ENCODE measurements around the gene LRRC49. TPM values are rescaled to one million over a fixed set of nuclear protein-coding genes. Genes with fewer than 3 reads are reported as not detected.

LRRC49 gene
- total and polyA plus RNA-seq, 2 of the 4 experiments (the other 2 are of a cell fraction): 8.6 to 16.8 TPM

GRCh38 chr15:71069693-71070092 is 177.1 kb downstream of the LRRC49 start:
- Histone ChIP-seq H3K18ac (ENCODE audit: low read depth, low read length) (peak overlapping the region; percentile 90), H3K79me1 (ENCODE audit: low read depth in 1 of 2, low read length in 2 of 2) (no peaks in the 10 kb centered on the region), H3K4ac (ENCODE audit: low read depth, low read length) (peak overlapping the region; percentile 6; the same call in 1 of the 2 replicates), H4K20me1 (ENCODE audit: insufficient read depth, low read length) (no peaks in the 10 kb centered on the region), H3K9me3 (ENCODE audit: control insufficient read depth, insufficient read depth, low read length) (no peaks in the 10 kb centered on the region), H2AK5ac (ENCODE audit: low read depth, low read length) (no peak overlapping the region), H3K4me1 (ENCODE audit: control insufficient read depth, insufficient read depth, low read length) (peaks cover 6% of the 10 kb centered on the region; the same call in 1 of the 2 replicates), H2BK20ac (ENCODE audit: low read depth, low read length) (peak overlapping the region; percentile 84), H3K9me1 (ENCODE audit: insufficient read depth, low read length) (peaks cover 3% of the 10 kb centered on the region), H3K27me3 (ENCODE audit: control insufficient read depth, insufficient read depth, low read length) (no peaks in the 10 kb centered on the region), H3K4me3 (ENCODE audit: insufficient read depth, low read depth, low read length) (no peak overlapping the region), H3K4me2 (ENCODE audit: low read depth, low read length) (no peak overlapping the region), H2AK9ac (replicated peaks; ENCODE audit: low read depth, low read length, poor library complexity) (peak overlapping the region; percentile 63), H2AFZ (replicated peaks; ENCODE audit: low read length, poor library complexity) (no peak overlapping the region), H2BK15ac (ENCODE audit: low read depth, low read length) (peak overlapping the region; percentile 61; the same call in 2 of the 3 replicates), H3K9ac (ENCODE audit: low read depth, low read length) (no peak overlapping the region), H4K5ac (ENCODE audit: low read depth, low read length) (peak overlapping the region; percentile 93; the same call in 1 of the 2 replicates), H3K14ac (replicated peaks; ENCODE audit: low read depth, low read length) (no peak overlapping the region), H4K91ac (ENCODE audit: insufficient read depth, low read depth, low read length) (no peak overlapping the region), H2BK120ac (ENCODE audit: low read depth, low read length) (peak overlapping the region; percentile 49; the same call in 1 of the 2 replicates), H3K56ac (ENCODE audit: extremely low read depth, insufficient read depth, low read length) (no peak overlapping the region), H3K27ac (ENCODE audit: insufficient read depth, low read length) (no peak overlapping the region), H3K36me3 (ENCODE audit: control insufficient read depth, insufficient read depth, low read length) (no peaks in the 10 kb centered on the region), H3K23ac (ENCODE audit: low read depth, low read length) (no peak overlapping the region), H4K8ac (ENCODE audit: low read depth in 2 of 2, low read length in 2 of 2) (peak overlapping the region in 1 of 2 experiments; percentile 81; a peak in 2 of 4 replicates), H2BK5ac (ENCODE audit: low read depth, low read length, poor library complexity, severe bottlenecking) (peak overlapping the region; percentile 18)
- intact Hi-C loops (cut with micrococcal nuclease): no loop called here
- in situ Hi-C loops (cut with MboI; ENCODE audit: low sequenced_read_pairs): no loop called here
- WGBS, 2 experiments (ENCODE audit: extremely low coverage in 2 of 2, insufficient read length in 1 of 2): 100% methylated on average over 1 of the region's 2 CpGs; no CpG with 5 or more reads in 1 of the 2 experiments
- DNase-seq (no peak), ATAC-seq (ENCODE audit: low read depth) (no peak)
- no TSS peak for BruUV-seq (replicated peaks)
- POLR2A ChIA-PET (ENCODE audit: unreplicated experiment): no interaction called here
- CTCF ChIA-PET: no interaction called here
- TF ChIP-seq MXI1 (IDR thresholded peaks at IDR 0.05; ENCODE audit: borderline replicate concordance, low read depth, low read length): no peak
- no peak for TF ChIP-seq RCOR1 (IDR thresholded peaks at IDR 0.05; ENCODE audit: insufficient replicate concordance, low read length)
- no peak for TF ChIP-seq RFX5 (IDR thresholded peaks at IDR 0.05; ENCODE audit: low read depth, low read length)
- no peak for TF ChIP-seq NFE2L2 (IDR thresholded peaks at IDR 0.05; ENCODE audit: low read depth, low read length)
- no peak for TF ChIP-seq CHD1 (IDR thresholded peaks at IDR 0.05; ENCODE audit: low read depth, low read length)
- TF ChIP-seq MAZ (IDR thresholded peaks at IDR 0.05; ENCODE audit: borderline replicate concordance, low read depth, low read length): no peak
- TF ChIP-seq BHLHE40 (IDR thresholded peaks at IDR 0.05; ENCODE audit: low read depth, low read length): no peak
- TF ChIP-seq, protein P1, sequence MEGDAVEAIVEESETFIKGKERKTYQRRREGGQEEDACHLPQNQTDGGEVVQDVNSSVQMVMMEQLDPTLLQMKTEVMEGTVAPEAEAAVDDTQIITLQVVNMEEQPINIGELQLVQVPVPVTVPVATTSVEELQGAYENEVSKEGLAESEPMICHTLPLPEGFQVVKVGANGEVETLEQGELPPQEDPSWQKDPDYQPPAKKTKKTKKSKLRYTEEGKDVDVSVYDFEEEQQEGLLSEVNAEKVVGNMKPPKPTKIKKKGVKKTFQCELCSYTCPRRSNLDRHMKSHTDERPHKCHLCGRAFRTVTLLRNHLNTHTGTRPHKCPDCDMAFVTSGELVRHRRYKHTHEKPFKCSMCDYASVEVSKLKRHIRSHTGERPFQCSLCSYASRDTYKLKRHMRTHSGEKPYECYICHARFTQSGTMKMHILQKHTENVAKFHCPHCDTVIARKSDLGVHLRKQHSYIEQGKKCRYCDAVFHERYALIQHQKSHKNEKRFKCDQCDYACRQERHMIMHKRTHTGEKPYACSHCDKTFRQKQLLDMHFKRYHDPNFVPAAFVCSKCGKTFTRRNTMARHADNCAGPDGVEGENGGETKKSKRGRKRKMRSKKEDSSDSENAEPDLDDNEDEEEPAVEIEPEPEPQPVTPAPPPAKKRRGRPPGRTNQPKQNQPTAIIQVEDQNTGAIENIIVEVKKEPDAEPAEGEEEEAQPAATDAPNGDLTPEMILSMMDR (conservative IDR thresholded peaks at IDR 0.05; ENCODE audit: low read depth, low read length): no peak
- dilution Hi-C loops (cut with HindIII; ENCODE audit: low sequenced_read_pairs, unreplicated experiment): no loop called here

Measured in IMR-90 (cell line).